Measurements from ENCODE around the gene EHMT2.

The EHMT2 gene

GRCh38 chr6:31899882-31900722 lies 2.6 kb upstream of the EHMT2 start:
- DNase-seq (ENCODE audit: insufficient read length, low spot score) (no peak), FAIRE-seq (no peak)
- TF ChIP-seq CTCF (IDR thresholded peaks at IDR 0.05; ENCODE audit: insufficient read depth, missing control alignments), result no peak

- DNase-seq (ENCODE audit: insufficient read length, low spot score) (no peak), FAIRE-seq (no peak)
Observed at GRCh38 chr6:31899215-31899614, 1.7 kb upstream of the EHMT2 start.

GRCh38 chr6:31898383-31899011 lies 999 bp upstream of the EHMT2 start:
- no peak for DNase-seq (ENCODE audit: insufficient read length, low spot score)
- no peak for FAIRE-seq
- no peak for TF ChIP-seq CTCF (IDR thresholded peaks at IDR 0.05; ENCODE audit: insufficient read depth, missing control alignments)

More at GRCh38 chr6:31899215-31899614, 1.7 kb upstream of the EHMT2 start:
- no peak for TF ChIP-seq CTCF (IDR thresholded peaks at IDR 0.05; ENCODE audit: insufficient read depth, missing control alignments)

GRCh38 chr6:31896856-31897611 lies 464 bp downstream of the EHMT2 start:
- FAIRE-seq, result no peak
- no peak for DNase-seq (ENCODE audit: insufficient read length, low spot score)

GRCh38 chr6:31896493-31896855 lies 1.0 kb downstream of the EHMT2 start:
- no peak for FAIRE-seq
- TF ChIP-seq CTCF (IDR thresholded peaks at IDR 0.05; ENCODE audit: insufficient read depth, missing control alignments), result no peak
- DNase-seq (ENCODE audit: insufficient read length, low spot score), result no peak

More at GRCh38 chr6:31896856-31897611, 464 bp downstream of the EHMT2 start:
- no peak for TF ChIP-seq CTCF (IDR thresholded peaks at IDR 0.05; ENCODE audit: insufficient read depth, missing control alignments)

- FAIRE-seq, result no peak
- DNase-seq (ENCODE audit: insufficient read length, low spot score), result no peak
- TF ChIP-seq CTCF (IDR thresholded peaks at IDR 0.05; ENCODE audit: insufficient read depth, missing control alignments), result no peak
Observed at GRCh38 chr6:31892821-31893220, 4.7 kb downstream of the EHMT2 start.
